ENCODE data around the gene BCL2L12. TPM values are rescaled to one million over a fixed set of nuclear protein-coding genes. Genes with fewer than 3 reads are reported as not detected.
A peak's percentile ranks its signal among the peaks of the same experiment; 100 is the strongest.

Gene BCL2L12
- polyA plus RNA-seq, 1 of the 3 experiments (the other 2 are of a cell fraction): 27.9 TPM

DNA sequence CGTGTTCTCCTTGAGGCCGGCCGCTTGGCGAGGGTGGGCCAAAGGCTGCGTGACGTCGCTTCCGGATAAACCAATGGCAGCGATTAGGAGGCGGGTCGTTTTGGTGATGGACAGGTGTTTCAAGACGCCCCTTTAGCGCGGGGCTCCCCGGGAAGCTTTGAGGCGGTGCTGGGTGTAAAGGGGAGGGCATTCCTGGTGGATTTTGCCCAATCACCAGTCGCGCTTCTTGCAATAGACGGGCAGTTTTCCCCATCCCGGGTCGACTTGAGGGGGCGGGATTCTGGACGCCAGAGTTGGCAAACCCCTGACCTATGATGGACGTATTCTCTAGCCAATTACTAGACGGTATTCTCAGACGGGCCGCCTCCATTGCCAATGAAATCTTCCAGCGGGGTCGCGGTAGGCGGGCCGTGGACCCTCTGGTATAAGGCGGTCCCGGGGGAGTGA, 11.1 kb downstream of the BCL2L12 start (continued):
- TF ChIP-seq, protein P1, sequence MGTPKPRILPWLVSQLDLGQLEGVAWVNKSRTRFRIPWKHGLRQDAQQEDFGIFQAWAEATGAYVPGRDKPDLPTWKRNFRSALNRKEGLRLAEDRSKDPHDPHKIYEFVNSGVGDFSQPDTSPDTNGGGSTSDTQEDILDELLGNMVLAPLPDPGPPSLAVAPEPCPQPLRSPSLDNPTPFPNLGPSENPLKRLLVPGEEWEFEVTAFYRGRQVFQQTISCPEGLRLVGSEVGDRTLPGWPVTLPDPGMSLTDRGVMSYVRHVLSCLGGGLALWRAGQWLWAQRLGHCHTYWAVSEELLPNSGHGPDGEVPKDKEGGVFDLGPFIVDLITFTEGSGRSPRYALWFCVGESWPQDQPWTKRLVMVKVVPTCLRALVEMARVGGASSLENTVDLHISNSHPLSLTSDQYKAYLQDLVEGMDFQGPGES (IDR thresholded peaks at IDR 0.05; ENCODE audit: low read depth, low read length): peak; percentile 95
- TF ChIP-seq ELF1 (IDR thresholded peaks at IDR 0.05) (peak; percentile 45), NRF1 (IDR thresholded peaks at IDR 0.05; ENCODE audit: low read depth, low read length) (no peak), TEAD4 (IDR thresholded peaks at IDR 0.05; ENCODE audit: borderline replicate concordance, insufficient read depth) (no peak), POLR2AphosphoS5 (IDR thresholded peaks at IDR 0.05; ENCODE audit: low read depth, low read length) (no peak), EZH2phosphoT487 (IDR thresholded peaks at IDR 0.05; ENCODE audit: borderline replicate concordance, low read depth) (no peak), GABPA (IDR thresholded peaks at IDR 0.05; ENCODE audit: low read depth) (peak; percentile 63)
- TF ChIP-seq, protein P2, sequence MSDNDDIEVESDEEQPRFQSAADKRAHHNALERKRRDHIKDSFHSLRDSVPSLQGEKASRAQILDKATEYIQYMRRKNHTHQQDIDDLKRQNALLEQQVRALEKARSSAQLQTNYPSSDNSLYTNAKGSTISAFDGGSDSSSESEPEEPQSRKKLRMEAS (IDR thresholded peaks at IDR 0.05; ENCODE audit: low read depth): no peak
- TF ChIP-seq, protein P3, sequence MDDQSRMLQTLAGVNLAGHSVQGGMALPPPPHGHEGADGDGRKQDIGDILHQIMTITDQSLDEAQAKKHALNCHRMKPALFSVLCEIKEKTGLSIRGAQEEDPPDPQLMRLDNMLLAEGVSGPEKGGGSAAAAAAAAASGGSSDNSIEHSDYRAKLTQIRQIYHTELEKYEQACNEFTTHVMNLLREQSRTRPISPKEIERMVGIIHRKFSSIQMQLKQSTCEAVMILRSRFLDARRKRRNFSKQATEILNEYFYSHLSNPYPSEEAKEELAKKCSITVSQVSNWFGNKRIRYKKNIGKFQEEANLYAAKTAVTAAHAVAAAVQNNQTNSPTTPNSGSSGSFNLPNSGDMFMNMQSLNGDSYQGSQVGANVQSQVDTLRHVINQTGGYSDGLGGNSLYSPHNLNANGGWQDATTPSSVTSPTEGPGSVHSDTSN (IDR thresholded peaks at IDR 0.05): peak; percentile 99

DNA sequence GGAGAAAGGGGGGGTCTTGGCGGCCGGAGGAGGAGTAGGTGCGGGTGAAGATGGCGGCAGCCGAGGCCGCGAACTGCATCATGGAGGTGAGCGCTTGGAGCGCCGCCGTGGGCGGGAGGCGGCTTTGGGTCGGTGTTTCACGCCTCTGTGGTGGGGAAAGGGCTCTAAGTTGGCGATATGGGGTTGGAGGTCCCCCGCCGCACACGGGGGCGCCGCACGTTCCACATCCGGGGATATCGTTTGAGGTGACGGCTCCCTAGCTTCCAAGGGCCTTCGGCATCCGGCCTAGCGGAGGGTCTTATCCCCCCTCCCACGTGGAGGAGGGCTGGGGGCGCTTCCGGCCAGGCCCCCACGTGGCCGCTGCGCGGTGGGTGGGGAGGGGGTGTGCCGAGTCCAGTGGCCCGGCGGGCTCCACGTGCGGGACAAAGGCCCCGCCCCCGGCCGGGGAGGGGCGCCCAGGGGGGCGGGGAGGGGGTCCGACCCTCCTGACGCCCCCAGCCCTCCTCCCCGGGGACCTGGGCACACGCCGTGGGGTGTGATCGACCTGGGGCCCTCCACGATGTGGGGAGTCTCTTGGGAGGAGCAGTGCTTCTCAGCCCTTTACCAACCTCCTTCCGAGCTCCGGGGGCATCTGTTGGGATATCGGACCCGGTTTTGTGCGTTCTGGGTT, 11.6 kb downstream of the BCL2L12 start, which contains the start of gene PRMT1:
Gene PRMT1, plus strand, starts transcription at position 41 of the 670 bp plus-strand sequence. Its CDS starts 10 bp downstream, at position 51.
- 0% methylated on average over 6 of the region's 57 CpGs for WGBS (ENCODE audit: low lambda C conversion rate)
- Histone ChIP-seq H3K9ac (peak within 1 kb of the TSS; percentile 97), H3K9me3 (no peaks in the 10 kb centered on the region), H4K20me1 (ENCODE audit: insufficient read depth) (peaks cover 44% of the 10 kb centered on the region), H3K27me3 (ENCODE audit: insufficient read depth) (no peaks in the 10 kb centered on the region), H3K4me3 (ENCODE audit: low read depth in 2 of 2, low read length in 1 of 2) (peak within 1 kb of the TSS; percentile 90 to 98), H3K36me3 (replicated peaks in 1 of 2; ENCODE audit: control insufficient read depth in 1 of 2, insufficient read depth in 2 of 2, low read length in 1 of 2) (peaks cover 11 to 14% of the 10 kb centered on the region in 2 experiments), H3K4me2 (peak within 1 kb of the TSS; percentile 97), H3K4me1 (ENCODE audit: control insufficient read depth in 1 of 2, insufficient read depth in 2 of 2, low read depth in 1 of 2, low read length in 1 of 2) (peaks cover 20 to 25% of the 10 kb centered on the region in 2 experiments; a peak in 3 of 4 replicates), H2AFZ (ENCODE audit: low read depth) (peak within 1 kb of the TSS; percentile 84; the same call in 1 of the 2 replicates), H3K79me2 (ENCODE audit: insufficient read depth) (peaks cover 52% of the 10 kb centered on the region), H3K27ac (ENCODE audit: low read depth in 2 of 2, low read length in 1 of 2) (peak within 1 kb of the TSS; percentile 89 to 95), H3F3A (replicated peaks; ENCODE audit: insufficient read depth) (peaks cover 22% of the 10 kb centered on the region), H3K9me2 (no peaks in the 10 kb centered on the region)
- CTCF ChIA-PET: interaction anchor here (0.9 to 8.8 kb wide), 10 partner anchors 7 to 136 kb away, joined by 3 to 78 read pairs (median 4); partner anchors contain the start of genes ADM5, BCL2L12, CPT1C and FUZ
- POLR2A ChIA-PET: interaction anchor here (0.8 to 2.2 kb wide), 6 partner anchors 9 to 181 kb away, joined by 3 to 15 read pairs (median 8); partner anchors contain the start of genes BCL2L12, CPT1C, IRF3 and RPS11
- DNase-seq: peak; percentile 78
- no peak for TF ChIP-seq GABPA (IDR thresholded peaks at IDR 0.05; ENCODE audit: low read depth)
- no peak for TF ChIP-seq NRF1 (IDR thresholded peaks at IDR 0.05; ENCODE audit: low read depth, low read length)
- TF ChIP-seq RCOR1 (IDR thresholded peaks at IDR 0.05; ENCODE audit: low read length): no peak
- TF ChIP-seq POLR2AphosphoS5 (IDR thresholded peaks at IDR 0.05; ENCODE audit: low read depth, low read length): peak; percentile 96
- TF ChIP-seq, protein P4, sequence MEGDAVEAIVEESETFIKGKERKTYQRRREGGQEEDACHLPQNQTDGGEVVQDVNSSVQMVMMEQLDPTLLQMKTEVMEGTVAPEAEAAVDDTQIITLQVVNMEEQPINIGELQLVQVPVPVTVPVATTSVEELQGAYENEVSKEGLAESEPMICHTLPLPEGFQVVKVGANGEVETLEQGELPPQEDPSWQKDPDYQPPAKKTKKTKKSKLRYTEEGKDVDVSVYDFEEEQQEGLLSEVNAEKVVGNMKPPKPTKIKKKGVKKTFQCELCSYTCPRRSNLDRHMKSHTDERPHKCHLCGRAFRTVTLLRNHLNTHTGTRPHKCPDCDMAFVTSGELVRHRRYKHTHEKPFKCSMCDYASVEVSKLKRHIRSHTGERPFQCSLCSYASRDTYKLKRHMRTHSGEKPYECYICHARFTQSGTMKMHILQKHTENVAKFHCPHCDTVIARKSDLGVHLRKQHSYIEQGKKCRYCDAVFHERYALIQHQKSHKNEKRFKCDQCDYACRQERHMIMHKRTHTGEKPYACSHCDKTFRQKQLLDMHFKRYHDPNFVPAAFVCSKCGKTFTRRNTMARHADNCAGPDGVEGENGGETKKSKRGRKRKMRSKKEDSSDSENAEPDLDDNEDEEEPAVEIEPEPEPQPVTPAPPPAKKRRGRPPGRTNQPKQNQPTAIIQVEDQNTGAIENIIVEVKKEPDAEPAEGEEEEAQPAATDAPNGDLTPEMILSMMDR (IDR thresholded peaks at IDR 0.05): no peak
- TF ChIP-seq, protein P5, sequence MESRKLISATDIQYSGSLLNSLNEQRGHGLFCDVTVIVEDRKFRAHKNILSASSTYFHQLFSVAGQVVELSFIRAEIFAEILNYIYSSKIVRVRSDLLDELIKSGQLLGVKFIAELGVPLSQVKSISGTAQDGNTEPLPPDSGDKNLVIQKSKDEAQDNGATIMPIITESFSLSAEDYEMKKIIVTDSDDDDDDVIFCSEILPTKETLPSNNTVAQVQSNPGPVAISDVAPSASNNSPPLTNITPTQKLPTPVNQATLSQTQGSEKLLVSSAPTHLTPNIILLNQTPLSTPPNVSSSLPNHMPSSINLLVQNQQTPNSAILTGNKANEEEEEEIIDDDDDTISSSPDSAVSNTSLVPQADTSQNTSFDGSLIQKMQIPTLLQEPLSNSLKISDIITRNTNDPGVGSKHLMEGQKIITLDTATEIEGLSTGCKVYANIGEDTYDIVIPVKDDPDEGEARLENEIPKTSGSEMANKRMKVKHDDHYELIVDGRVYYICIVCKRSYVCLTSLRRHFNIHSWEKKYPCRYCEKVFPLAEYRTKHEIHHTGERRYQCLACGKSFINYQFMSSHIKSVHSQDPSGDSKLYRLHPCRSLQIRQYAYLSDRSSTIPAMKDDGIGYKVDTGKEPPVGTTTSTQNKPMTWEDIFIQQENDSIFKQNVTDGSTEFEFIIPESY (IDR thresholded peaks at IDR 0.05; ENCODE audit: borderline replicate concordance, low read depth): no peak
- TF ChIP-seq GATA2 (CRISPR knock-in tag; IDR thresholded peaks at IDR 0.05): no peak
- TF ChIP-seq ELF1 (IDR thresholded peaks at IDR 0.05): no peak; the same call in 1 of the 2 replicates
- TF ChIP-seq, protein P6, sequence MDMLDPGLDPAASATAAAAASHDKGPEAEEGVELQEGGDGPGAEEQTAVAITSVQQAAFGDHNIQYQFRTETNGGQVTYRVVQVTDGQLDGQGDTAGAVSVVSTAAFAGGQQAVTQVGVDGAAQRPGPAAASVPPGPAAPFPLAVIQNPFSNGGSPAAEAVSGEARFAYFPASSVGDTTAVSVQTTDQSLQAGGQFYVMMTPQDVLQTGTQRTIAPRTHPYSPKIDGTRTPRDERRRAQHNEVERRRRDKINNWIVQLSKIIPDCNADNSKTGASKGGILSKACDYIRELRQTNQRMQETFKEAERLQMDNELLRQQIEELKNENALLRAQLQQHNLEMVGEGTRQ (IDR thresholded peaks at IDR 0.05; ENCODE audit: borderline replicate concordance, low read depth, low read length): peak; percentile 30; the same call in 1 of the 2 replicates
- TF ChIP-seq MEF2A (IDR thresholded peaks at IDR 0.05; ENCODE audit: borderline replicate concordance, low read depth): no peak
- no peak for TF ChIP-seq CHD2 (IDR thresholded peaks at IDR 0.05; ENCODE audit: low read length, partially characterized antibody)
- no peak for TF ChIP-seq FOSL2 (IDR thresholded peaks at IDR 0.05; ENCODE audit: borderline replicate concordance, low read depth)
- no peak for TF ChIP-seq RFX5 (IDR thresholded peaks at IDR 0.05; ENCODE audit: low read length)
- TF ChIP-seq TAF1 (IDR thresholded peaks at IDR 0.05; ENCODE audit: borderline replicate concordance, low read depth, low read length): peak; percentile 94
- TF ChIP-seq, protein P2 (IDR thresholded peaks at IDR 0.05; ENCODE audit: low read depth): peak; percentile 94
- TF ChIP-seq, protein P7, sequence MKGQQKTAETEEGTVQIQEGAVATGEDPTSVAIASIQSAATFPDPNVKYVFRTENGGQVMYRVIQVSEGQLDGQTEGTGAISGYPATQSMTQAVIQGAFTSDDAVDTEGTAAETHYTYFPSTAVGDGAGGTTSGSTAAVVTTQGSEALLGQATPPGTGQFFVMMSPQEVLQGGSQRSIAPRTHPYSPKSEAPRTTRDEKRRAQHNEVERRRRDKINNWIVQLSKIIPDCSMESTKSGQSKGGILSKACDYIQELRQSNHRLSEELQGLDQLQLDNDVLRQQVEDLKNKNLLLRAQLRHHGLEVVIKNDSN (IDR thresholded peaks at IDR 0.05; ENCODE audit: borderline replicate concordance, low read depth): peak; percentile 79
